Transverse colon (tissue), 4 donors: ENCODE data around the gene TUSC7. TPM values are rescaled to one million over a fixed set of nuclear protein-coding genes. Genes with fewer than 3 reads are reported as not detected.

Source experiments
- DNase-seq: peaks from one replicate; pipeline ENCODE4 v3.0.0-alpha.2; 2019
- H3K27ac ChIP-seq, 4 donors: fragments of 200-600 bp; sonication (generic); 2 replicates each; pipeline ENCODE4 v1.5.1; 2016 to 2018; ENCODE audit warnings: inconsistent platforms in 4 of 4
- H3K27me3 ChIP-seq: fragments of 200-600 bp; sonication (generic); 2 replicates; pipeline ENCODE4 v1.5.1; 2017; ENCODE audit warnings: inconsistent platforms
- H3K36me3 ChIP-seq, 4 donors: fragments of 200-600 bp; sonication (generic); 2 replicates each; pipeline ENCODE4 v1.5.1; 2017 to 2019; ENCODE audit warnings: inconsistent platforms in 4 of 4
- H3K4me1 ChIP-seq, 4 donors: fragments of 200-600 bp; sonication (generic); 2 replicates each; pipeline ENCODE4 v1.5.1; 2017 to 2020; ENCODE audit warnings: inconsistent platforms in 4 of 4
- H3K4me3 ChIP-seq, 4 donors: fragments of 200-600 bp; sonication (generic); 1 replicate in 1 of 4; 2 replicates in 3 of 4; pipeline versions ENCODE4 v1.5.1 to v1.6.1; 2017 to 2019; ENCODE audit warnings: inconsistent platforms in 4 of 4
- H3K9me3 ChIP-seq, 2 donors: fragments of 200-600 bp; sonication (generic); 2 replicates each; pipeline ENCODE4 v1.5.1; 2017 to 2019; ENCODE audit warnings: inconsistent platforms in 2 of 2
- CTCF ChIP-seq, 5 experiments: fragments of 200-600 bp in 3 of 5; fragments of 450-650 bp in 2 of 5; sonication (generic) in 3 of 5; IDR thresholded peaks; 1 replicate in 2 of 5; 2 replicates in 3 of 5; pipeline ENCODE4 v1.5.1; 2016 to 2017; ENCODE audit warnings: antibody characterized with exemption in 5 of 5, inconsistent platforms in 3 of 5, mild to moderate bottlenecking in 2 of 5, moderate library complexity in 1 of 5
- EP300 ChIP-seq: sonication (generic); formaldehyde crosslinking; IDR thresholded peaks from one replicate; pipeline ENCODE4 v1.6.1; 2017; ENCODE audit warnings: antibody characterized with exemption, low read depth
- POLR2A ChIP-seq: fragments of 450-650 bp; IDR thresholded peaks from one replicate; pipeline ENCODE4 v1.6.1; 2016; ENCODE audit warnings: antibody characterized with exemption, mild to moderate bottlenecking, moderate library complexity
- POLR2AphosphoS5 ChIP-seq, 3 donors: sonication (generic); formaldehyde crosslinking; IDR thresholded peaks; one replicate each; pipeline ENCODE4 v1.6.1; 2016; ENCODE audit warnings: antibody characterized with exemption in 3 of 3
- WGBS, 2 donors: methylation state at CpG; one replicate each; pipeline ENCODE4 v1.1.5; 2018; ENCODE audit warnings: low coverage in 1 of 2; 5-methylcytosine and 5-hydroxymethylcytosine counted together
- in situ Hi-C, 4 donors: fragments of 200-750 bp; cut with MboI; loops; one replicate each; pipeline versions ENCODE4 v1.15.0 to v1.15.1; 2017; ENCODE audit warnings: low sequenced_read_pairs in 3 of 4, low pct_ligation_motif_present in 1 of 4, low pct_unique_long_range_greater_than_20kb in 1 of 4
- intact Hi-C: fragments of 100-400 bp; cut with DNase I; formaldehyde crosslinking; loops from one replicate; pipeline ENCODE4 v1.15.1; 2023; ENCODE audit warnings: low total_unique reads
- total RNA-seq, 4 donors: library from RNA; depleted of rRNA; stranded (reverse); fragments of >200 nt; gene quantifications; one replicate each; pipeline ENCODE4 v1.1.0, GENCODE V29; 2016

Gene TUSC7
- total RNA-seq, result not detected

DNA sequence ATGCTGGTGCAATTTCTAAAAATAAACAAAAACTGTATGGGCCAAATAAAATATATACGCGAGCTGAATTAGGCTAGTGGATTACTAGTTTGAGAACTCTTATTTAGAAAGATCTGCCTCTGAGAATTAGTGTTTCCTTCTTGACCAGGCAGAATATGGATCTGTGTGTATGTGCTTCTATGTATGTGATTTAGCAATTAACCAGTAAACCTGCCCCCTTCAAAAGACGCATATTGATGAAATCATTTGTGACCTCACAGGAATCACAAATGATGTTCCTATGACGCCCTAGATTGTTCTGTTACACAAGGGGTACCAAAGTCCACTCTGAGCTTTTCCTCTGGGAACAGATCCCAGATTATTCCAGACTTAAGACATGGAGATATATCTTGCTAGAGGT lies at the start of gene TUSC7:
TUSC7 (plus strand) TSS at position 301 of the 400 bp plus-strand sequence.
- no peak within 1 kb of the TSS for H3K4me3 ChIP-seq
- 71 to 100% methylated on average over 2 to 4 of the region's 4 CpGs for WGBS, 2 donors
- H3K9me3 ChIP-seq, result no peaks in the 10 kb centered on the region
- TF ChIP-seq CTCF (IDR thresholded peaks at IDR 0.05) (no peak), EP300 (no peak), POLR2A (no peak), POLR2AphosphoS5 (IDR thresholded peaks at IDR 0.05) (no peak)
- in situ Hi-C loops, result no loop called here
- no peak for DNase-seq
- no peak within 1 kb of the TSS for H3K27ac ChIP-seq
- H3K27me3 ChIP-seq, result no peaks in the 10 kb centered on the region
- H3K4me1 ChIP-seq, result no peaks in the 10 kb centered on the region
- intact Hi-C loops, result loop anchor here (5.0 kb wide), 1 partner anchor 1932 kb away; no protein-coding TSS in a partner anchor
- H3K36me3 ChIP-seq, result no peaks in the 10 kb centered on the region

DNA sequence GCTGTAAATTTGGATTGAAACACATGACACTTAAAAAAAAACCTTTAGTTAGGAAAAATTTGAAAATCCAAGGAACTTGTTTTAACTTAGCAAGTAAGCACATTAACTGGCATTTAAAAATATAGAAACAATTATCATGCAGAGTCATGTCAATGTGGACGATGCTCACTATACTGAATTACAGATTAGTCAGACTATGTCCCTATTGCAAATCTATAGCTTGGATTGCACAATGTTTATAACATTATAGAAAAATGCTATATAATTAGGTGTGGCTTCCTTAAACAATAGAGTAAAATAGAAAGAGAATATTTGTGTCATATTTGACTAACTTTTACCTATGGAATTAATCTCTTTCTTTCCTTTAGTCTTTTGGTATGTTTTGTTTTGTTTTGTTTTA lies 48.4 kb upstream of the TUSC7 start:
- in situ Hi-C loops, result no loop called here
- Histone ChIP-seq H3K36me3 (no peaks in the 10 kb centered on the region), H3K27ac (no peak overlapping the region), H3K4me3 (no peak overlapping the region), H3K4me1 (no peaks in the 10 kb centered on the region), H3K9me3 (no peaks in the 10 kb centered on the region), H3K27me3 (no peaks in the 10 kb centered on the region)
- TF ChIP-seq EP300 (no peak), POLR2AphosphoS5 (IDR thresholded peaks at IDR 0.05) (no peak), POLR2A (no peak), CTCF (IDR thresholded peaks at IDR 0.05) (no peak)
- intact Hi-C loops, result no loop called here
- no peak for DNase-seq
- WGBS, 2 donors, result 58 to 73% methylated on average over 1 of the region's 1 CpG

DNA sequence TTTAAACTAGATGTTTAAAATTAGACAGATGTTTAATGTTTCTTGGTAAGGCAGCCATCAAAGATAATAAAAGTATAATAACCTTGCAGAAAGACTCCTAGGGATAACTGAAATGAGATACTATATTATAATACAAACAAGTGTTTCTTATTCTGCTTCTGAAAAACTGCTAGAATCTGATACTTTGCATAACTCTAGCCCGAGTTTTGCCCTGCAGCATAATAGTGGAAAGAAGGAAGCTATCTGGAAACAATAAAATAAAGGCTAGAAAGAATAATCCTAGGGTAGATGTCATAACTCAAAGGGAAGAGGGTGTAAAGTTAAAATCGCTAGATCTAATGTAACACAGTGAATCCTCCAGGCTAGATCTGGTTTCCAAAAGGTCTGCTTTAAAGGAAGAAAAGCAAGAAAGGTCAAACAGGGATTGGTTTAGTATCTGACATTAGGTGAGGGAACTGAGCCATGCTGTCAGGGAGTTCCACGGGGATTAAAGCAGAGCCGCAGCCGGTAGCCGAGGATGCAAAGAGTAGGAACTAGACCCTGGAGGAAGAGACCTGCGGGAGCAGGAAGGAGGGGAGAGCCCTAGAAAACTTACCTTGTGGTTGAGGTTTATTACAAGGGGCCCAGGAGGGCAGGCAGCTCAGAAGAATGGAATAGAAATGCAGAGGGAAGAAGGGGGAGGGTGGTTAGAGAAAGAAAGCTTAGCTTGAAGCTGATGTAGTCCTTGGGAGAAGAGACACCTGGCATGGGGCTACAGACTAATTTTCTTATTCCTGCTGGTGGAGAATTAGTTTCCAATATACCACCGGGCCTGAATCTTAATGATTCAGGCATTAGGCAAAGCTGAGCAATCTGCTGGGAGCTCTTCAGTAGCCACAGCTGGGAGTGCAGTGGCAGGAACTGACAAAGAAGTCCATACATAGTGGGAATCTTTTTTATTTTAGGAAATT lies 46.1 kb upstream of the TUSC7 start:
- Histone ChIP-seq H3K4me1 (no peaks in the 10 kb centered on the region), H3K4me3 (no peak overlapping the region), H3K9me3 (no peaks in the 10 kb centered on the region), H3K27ac (no peak overlapping the region), H3K27me3 (no peaks in the 10 kb centered on the region), H3K36me3 (no peaks in the 10 kb centered on the region)
- intact Hi-C loops (no loop called here), in situ Hi-C loops (no loop called here)
- DNase-seq, result no peak
- TF ChIP-seq POLR2A (no peak), EP300 (no peak), POLR2AphosphoS5 (IDR thresholded peaks at IDR 0.05) (no peak), CTCF (IDR thresholded peaks at IDR 0.05) (no peak)
- WGBS, 2 donors, result 37 to 45% methylated on average over 8 of the region's 8 CpGs

- H3K27ac ChIP-seq, result no peak overlapping the region
- no peak for DNase-seq
- H3K27me3 ChIP-seq, result no peaks in the 10 kb centered on the region
- intact Hi-C loops (no loop called here), in situ Hi-C loops (no loop called here)
- H3K4me3 ChIP-seq, result no peak overlapping the region
- TF ChIP-seq CTCF (IDR thresholded peaks at IDR 0.05), result no peak
- TF ChIP-seq POLR2A, result no peak
- TF ChIP-seq POLR2AphosphoS5 (IDR thresholded peaks at IDR 0.05), result no peak
- no peak for TF ChIP-seq EP300
- no peaks in the 10 kb centered on the region for H3K4me1 ChIP-seq
- H3K36me3 ChIP-seq, result no peaks in the 10 kb centered on the region
- no peaks in the 10 kb centered on the region for H3K9me3 ChIP-seq
Measured at GRCh38 chr3:116667324-116667723, 42.3 kb upstream of the TUSC7 start.
